Retina (tissue), 1 donor: ENCODE results near the gene WDR93.
"Not testable (repeated sequence)": the region's sequence is repeated elsewhere in the genome, so short reads cannot be mapped to it uniquely, and the experiment has no call there.

Experiments used
- DNase-seq: peaks from one replicate; pipeline ENCODE4 v3.0.0-alpha.2; 2016

The WDR93 gene

GRCh38 chr15:89664441-89665350, 25.9 kb upstream of the WDR93 start:
- no peak for DNase-seq

GRCh38 chr15:89665449-89666181, 25.0 kb upstream of the WDR93 start:
- peak; percentile 77 for DNase-seq

GRCh38 chr15:89666184-89666857, 24.3 kb upstream of the WDR93 start:
- DNase-seq: no peak

- no peak for DNase-seq
Measured at GRCh38 chr15:89666858-89667705, 23.5 kb upstream of the WDR93 start.

- no peak for DNase-seq
Measured at GRCh38 chr15:89667706-89667960, 23.0 kb upstream of the WDR93 start.

- DNase-seq: no peak
Measured at GRCh38 chr15:89668171-89668570, 22.4 kb upstream of the WDR93 start.

- no peak for DNase-seq
Measured at GRCh38 chr15:89669309-89669865, 21.2 kb upstream of the WDR93 start.

GRCh38 chr15:89669941-89670340, 20.7 kb upstream of the WDR93 start:
- DNase-seq: no peak

- DNase-seq: no peak
Measured at GRCh38 chr15:89670971-89671560, 19.5 kb upstream of the WDR93 start.

- DNase-seq: no peak
Measured at GRCh38 chr15:89671687-89672086, 18.9 kb upstream of the WDR93 start.

GRCh38 chr15:89672221-89673164, 18.1 kb upstream of the WDR93 start:
- no peak for DNase-seq

- peak; percentile 60 for DNase-seq
Measured at GRCh38 chr15:89673165-89673512, 17.5 kb upstream of the WDR93 start.

- DNase-seq: no peak
Measured at GRCh38 chr15:89674526-89674925, 16.1 kb upstream of the WDR93 start.

GRCh38 chr15:89675606-89676005, 15.0 kb upstream of the WDR93 start:
- DNase-seq: no peak

GRCh38 chr15:89677381-89677780, 13.2 kb upstream of the WDR93 start:
- no peak for DNase-seq

- DNase-seq: no peak
Measured at GRCh38 chr15:89679212-89679611, 11.4 kb upstream of the WDR93 start, which contains the start of gene PLIN1. Gene PLIN1, minus strand, starts transcription at chr15:89679367. Its CDS starts 1,878 bp downstream, at chr15:89677489.

GRCh38 chr15:89680282-89680873, 10.2 kb upstream of the WDR93 start:
- no peak for DNase-seq

GRCh38 chr15:89681146-89681545, 9.5 kb upstream of the WDR93 start:
- DNase-seq: no peak

- no peak for DNase-seq
Measured at GRCh38 chr15:89685995-89686394, 4.6 kb upstream of the WDR93 start.

GRCh38 chr15:89686522-89686921, 4.1 kb upstream of the WDR93 start:
- no peak for DNase-seq

GRCh38 chr15:89689930-89690275, 708 bp upstream of the WDR93 start:
- not testable (repeated sequence) for DNase-seq
